K562 (cell line): ENCODE data around the gene KRI1. TPM values are rescaled to one million over a fixed set of nuclear protein-coding genes. Genes with fewer than 3 reads are reported as not detected.

ENCODE experiments used
- ATAC-seq: fragments of 200-7000 bp; cut with Tn5 transposase; 3 replicates; pipeline ENCODE4 v1.9.1; 2020; ENCODE audit warnings: moderate library complexity
- BruUV-seq: library from RNA; stranded (reverse); fragments of 400-500 nt; replicated peaks from 2 replicates; lab custom pipeline; 2021; lab: Mats Ljungman, UMichigan
- CTCF ChIA-PET: fragments of 300-600 bp; formaldehyde crosslinking; extraction: SDS; loops from one replicate; lab custom pipeline; 2021; ENCODE audit warnings: low intra/inter-chr PET ratio; lab: Yijun Ruan, JAX
- POLR2A ChIA-PET: fragments of 300-600, 350-650 bp; sonication (Branson Sonifier 250); formaldehyde crosslinking; extraction: SDS; loops from one replicate; lab custom pipeline; 2021; ENCODE audit warnings: antibody characterized with exemption, inconsistent platforms; lab: Yijun Ruan, JAX
- DNase-seq, 4 experiments: peaks; one replicate each; pipeline versions ENCODE4 v3.0.0 to v3.0.0-alpha.2; 2011 to 2018; ENCODE audit warnings: low spot score in 3 of 4, mixed read lengths in 3 of 4; ENCODE audit errors: extremely low read depth in 1 of 4
- FAIRE-seq: peaks from 2 replicates; lab custom pipeline; 2011; peaks lifted over from hg19 to GRCh38; lab: Jason Lieb, UNC
- H2AFZ ChIP-seq: 2 replicates; pipeline ENCODE4 v1.6.0; 2011; ENCODE audit warnings: low read depth, low read length, control low read depth, inconsistent platforms
- H3K27ac ChIP-seq: fragments of 200-600 bp; 3 replicates; pipeline ENCODE4 v1.8.0; 2011; ENCODE audit warnings: low read depth, mild to moderate bottlenecking, control low read depth, inconsistent platforms, low read length, moderate library complexity, mixed read lengths; ENCODE audit errors: extremely low read depth
- H3K27me3 ChIP-seq, 2 experiments: fragments of 300-600 bp in 1 of 2; 2 replicates in 1 of 2; 3 replicates in 1 of 2; pipeline versions ENCODE4 v1.6.0 to v1.8.0; 2011; ENCODE audit warnings: inconsistent platforms in 2 of 2, low read length in 2 of 2, mild to moderate bottlenecking in 1 of 2, mixed read lengths in 1 of 2, moderate library complexity in 1 of 2; ENCODE audit not compliant: control insufficient read depth in 2 of 2, insufficient read depth in 2 of 2
- H3K36me3 ChIP-seq: fragments of 300-600 bp; 3 replicates; pipeline ENCODE4 v1.8.0; 2011; ENCODE audit warnings: mild to moderate bottlenecking, low read length, inconsistent platforms; ENCODE audit not compliant: control insufficient read depth, insufficient read depth
- H3K4me1 ChIP-seq, 2 experiments: fragments of 200-600 bp in 1 of 2; replicated peaks in 1 of 2; 2 replicates in 1 of 2; 3 replicates in 1 of 2; pipeline versions ENCODE4 v1.5.1 to v1.8.0; 2011; ENCODE audit warnings: inconsistent platforms in 2 of 2, low read length in 2 of 2, mild to moderate bottlenecking in 1 of 2, mixed read lengths in 1 of 2, moderate library complexity in 1 of 2; ENCODE audit not compliant: control insufficient read depth in 2 of 2, insufficient read depth in 2 of 2
- H3K4me2 ChIP-seq: 2 replicates; pipeline ENCODE4 v1.6.1; 2011; ENCODE audit warnings: low read length, control low read depth, inconsistent platforms, mixed read lengths; ENCODE audit not compliant: insufficient read depth
- H3K4me3 ChIP-seq: fragments of 200-600 bp; sonication (generic), shearing (Covaris generic); 2 replicates; pipeline ENCODE4 v1.5.1; 2016; ENCODE audit warnings: control low read depth, inconsistent platforms
- H3K79me2 ChIP-seq: fragments of 200-600 bp; 3 replicates; pipeline ENCODE4 v1.8.0; 2011; ENCODE audit warnings: low read length, inconsistent platforms; ENCODE audit not compliant: control insufficient read depth, insufficient read depth
- H3K9ac ChIP-seq, 2 experiments: 2 replicates each; pipeline versions ENCODE4 v1.6.0 to v1.6.1; 2011; ENCODE audit warnings: low read depth in 2 of 2, low read length in 2 of 2, control low read depth in 1 of 2, inconsistent platforms in 1 of 2, mild to moderate bottlenecking in 1 of 2, mixed read lengths in 1 of 2; ENCODE audit not compliant: insufficient read depth in 1 of 2
- H3K9me1 ChIP-seq: one replicate; pipeline ENCODE4 v1.6.0; 2011; ENCODE audit warnings: inconsistent platforms, mild to moderate bottlenecking, low read length, moderate library complexity; ENCODE audit not compliant: control insufficient read depth, insufficient read depth
- H3K9me3 ChIP-seq: replicated peaks from 2 replicates; pipeline ENCODE4 v1.5.1; 2011; ENCODE audit warnings: low read depth, low read length, inconsistent platforms; ENCODE audit not compliant: control insufficient read depth, insufficient read depth
- H4K20me1 ChIP-seq: replicated peaks from 2 replicates; pipeline ENCODE4 v1.6.1; 2011; ENCODE audit warnings: low read length, inconsistent platforms, mixed read lengths; ENCODE audit not compliant: control insufficient read depth, insufficient read depth
- BCOR ChIP-seq: fragments of 450-650 bp; IDR thresholded peaks from 2 replicates; pipeline ENCODE4 v1.6.1; 2016
- KDM1A ChIP-seq, 2 experiments: fragments of 450-650 bp; IDR thresholded peaks; 2 replicates each; pipeline ENCODE4 v1.6.1; 2016; ENCODE audit warnings: mild to moderate bottlenecking in 2 of 2
- PRDM10 ChIP-seq: fragments of 450-650 bp; IDR thresholded peaks from 2 replicates; pipeline ENCODE4 v1.6.1; 2018; ENCODE audit not compliant: partially characterized antibody
- RBM25 ChIP-seq: fragments of 200-400 bp; formaldehyde crosslinking; IDR thresholded peaks from 2 replicates; pipeline ENCODE4 v1.6.1; 2018; ENCODE audit warnings: low read length, low read depth, moderate library complexity; ENCODE audit not compliant: severe bottlenecking
- SIN3B ChIP-seq: fragments of 450-650 bp; IDR thresholded peaks from 2 replicates; pipeline ENCODE4 v1.6.1; 2017; ENCODE audit warnings: low read depth, mild to moderate bottlenecking, moderate library complexity
- SMARCA5 ChIP-seq: fragments of 450-650 bp; IDR thresholded peaks from 2 replicates; pipeline ENCODE4 v1.6.1; 2016
- U2AF2 ChIP-seq: fragments of 200-400 bp; formaldehyde crosslinking; optimal IDR thresholded peaks from 2 replicates; pipeline ENCODE3; 2017; ENCODE audit warnings: low read depth, mild to moderate bottlenecking, low read length
- ZBTB40 ChIP-seq, 2 experiments: fragments of 450-650 bp in 1 of 2; sonication (generic) in 1 of 2; formaldehyde crosslinking in 1 of 2; IDR thresholded peaks; 2 replicates each; pipeline versions ENCODE4 v1.7.1 to v1.9.0; 2016 to 2022; ENCODE audit warnings: inconsistent platforms in 1 of 2, mild to moderate bottlenecking in 1 of 2, missing genetic modification reagents in 1 of 2
- ZC3H11A ChIP-seq: IDR thresholded peaks from 2 replicates; pipeline ENCODE4 v1.6.1; 2012; ENCODE audit warnings: low read depth, low read length, improper control_type of control experiment
- WGBS: fragments of 100-300 bp; shearing (Covaris generic); methylation state at CpG from one replicate; pipeline ENCODE4 v1.1.6; 2016; ENCODE audit warnings: low coverage, mixed read lengths; ENCODE audit not compliant: insufficient coverage; ENCODE audit errors: missing lambda C conversion rate; 5-methylcytosine and 5-hydroxymethylcytosine counted together
- in situ Hi-C: fragments of 300-500 bp; cut with MboI; formaldehyde crosslinking; loops from 4 replicates; pipeline ENCODE4 v1.15.0; 2018; ENCODE audit warnings: inconsistent platforms, mixed read lengths
- intact Hi-C: fragments of 100-400 bp; cut with micrococcal nuclease; formaldehyde crosslinking; loops from 2 replicates; pipeline ENCODE4 v1.14.2; 2022
- polyA plus RNA-seq, 8 experiments: library from polyadenylated mRNA; depleted of rRNA in 4 of 8; stranded (reverse) in 5 of 8; unstranded in 3 of 8; fragments of >200 nt; fragmentation: Nextera tagmentation in 2 of 8; fragmentation: Illumina TruSeq in 1 of 8; extraction: Ambion mirVana in 2 of 8; extraction: Trizol in 1 of 8; gene quantifications; 2 replicates each; pipeline versions ENCODE4 v1.2.1 to v1.2.3, GENCODE V29; 2011 to 2014; ENCODE audit warnings: inconsistent platforms in 1 of 8, missing spikeins in 1 of 8
- total RNA-seq, 7 experiments: library from RNA; depleted of rRNA in 6 of 7; stranded (reverse); fragments of >200 nt in 6 of 7; fragmentation: Illumina TruSeq in 2 of 7; extraction: Trizol in 2 of 7; gene quantifications; 2 replicates each; pipeline versions ENCODE4 v1.2.1 to v1.2.3, GENCODE V29; 2011 to 2021; ENCODE audit warnings: low replicate concordance in 1 of 7

KRI1 gene
- total and polyA plus RNA-seq, 9 of the 15 experiments (the other 6 are each of a cell fraction or from before 2014, with no cell fraction given), result 1.1 to 50.7 (median 24.7) TPM

GRCh38 chr19:10577951-10578350, 12.1 kb upstream of the KRI1 start:
- H3K4me1 ChIP-seq, result peaks cover 7 to 17% of the 10 kb centered on the region in 2 experiments; a peak in 4 of 5 replicates
- H2AFZ ChIP-seq, result peak overlapping the region; percentile 43; the same call in 1 of the 2 replicates
- no TSS peak for BruUV-seq
- no peak overlapping the region for H3K4me2 ChIP-seq
- no peak for ATAC-seq
- no peak overlapping the region for H3K4me3 ChIP-seq
- no peak overlapping the region for H3K9ac ChIP-seq
- no peak for DNase-seq
- no peaks in the 10 kb centered on the region for H3K36me3 ChIP-seq
- ChIA-PET POLR2A (interaction anchor here (0.6 kb wide), 1 partner anchor 81 kb away, joined by 3 read pairs; no protein-coding TSS in a partner anchor), CTCF (interaction anchor here (0.6 to 0.7 kb wide), 3 partner anchors 63 to 66 kb away, joined by 3 to 4 read pairs (median 3); no protein-coding TSS in a partner anchor)
- H3K27me3 ChIP-seq, result no peaks in the 10 kb centered on the region
- H4K20me1 ChIP-seq, result no peaks in the 10 kb centered on the region
- intact Hi-C loops (no loop called here), in situ Hi-C loops (no loop called here)
- no peaks in the 10 kb centered on the region for H3K79me2 ChIP-seq
- no peak for FAIRE-seq
- peaks cover 2% of the 10 kb centered on the region for H3K9me1 ChIP-seq
- no peak overlapping the region for H3K27ac ChIP-seq
- WGBS, result 87% methylated on average over 6 of the region's 6 CpGs
- no peaks in the 10 kb centered on the region for H3K9me3 ChIP-seq
- peak; percentile 81 for TF ChIP-seq BCOR
- no peak for TF ChIP-seq SIN3B
- peak in 1 of 2 experiments; percentile 61; a peak in 2 of 4 replicates for TF ChIP-seq KDM1A (IDR thresholded peaks at IDR 0.05)
- no peak for TF ChIP-seq ZBTB40 (IDR thresholded peaks at IDR 0.05)
- no peak for TF ChIP-seq ZBTB40 (CRISPR knock-in tag; IDR thresholded peaks at IDR 0.05)
- peak; percentile 44 for TF ChIP-seq PRDM10
- no peak for TF ChIP-seq ZC3H11A
- TF ChIP-seq U2AF2, result no peak
- peak; percentile 39 for TF ChIP-seq RBM25
- peak; percentile 55; the same call in 1 of the 2 replicates for TF ChIP-seq SMARCA5
